GM12892 (cell line): ENCODE data around the gene PYGB.

Experiments used
- DNase-seq: peaks from one replicate; pipeline ENCODE4 v3.0.0; 2011; ENCODE audit not compliant: insufficient read length
- FAIRE-seq: peaks from 2 replicates; lab custom pipeline; 2011; peaks lifted over from hg19 to GRCh38; lab: Jason Lieb, UNC
- POLR2A ChIP-seq: IDR thresholded peaks from 2 replicates; pipeline ENCODE4 v1.6.1; 2011; ENCODE audit warnings: low read depth, low read length, control low read depth
- POLR2AphosphoS5 ChIP-seq: IDR thresholded peaks from 2 replicates; pipeline ENCODE4 v1.6.1; 2011; ENCODE audit warnings: low read depth, low read length, control low read depth
- TAF1 ChIP-seq: IDR thresholded peaks from 2 replicates; pipeline ENCODE4 v1.6.1; 2011; ENCODE audit warnings: low read depth, mild to moderate bottlenecking, control low read depth, low read length, borderline replicate concordance

PYGB gene

GRCh38 chr20:25207960-25208534, 39.8 kb upstream of the PYGB start:
- FAIRE-seq = no peak
- TF ChIP-seq POLR2AphosphoS5 (no peak), TAF1 (no peak), POLR2A (no peak)

GRCh38 chr20:25209400-25209799, 38.5 kb upstream of the PYGB start:
- DNase-seq (no peak), FAIRE-seq (no peak)

More at GRCh38 chr20:25207960-25208534, 39.8 kb upstream of the PYGB start:
- DNase-seq = no peak

GRCh38 chr20:25209911-25210310, 38.0 kb upstream of the PYGB start:
- DNase-seq (no peak), FAIRE-seq (no peak)
- TF ChIP-seq POLR2AphosphoS5 (no peak), TAF1 (no peak), POLR2A (no peak)

More at GRCh38 chr20:25209400-25209799, 38.5 kb upstream of the PYGB start:
- no peak for TF ChIP-seq TAF1
- no peak for TF ChIP-seq POLR2AphosphoS5
- no peak for TF ChIP-seq POLR2A

GRCh38 chr20:25211273-25211672, 36.6 kb upstream of the PYGB start:
- TF ChIP-seq POLR2AphosphoS5 = no peak
- no peak for TF ChIP-seq TAF1
- TF ChIP-seq POLR2A = no peak
- FAIRE-seq (no peak), DNase-seq (no peak)

GRCh38 chr20:25212242-25212641, 35.6 kb upstream of the PYGB start:
- TF ChIP-seq POLR2A (no peak), POLR2AphosphoS5 (no peak), TAF1 (no peak)
- DNase-seq = no peak
- no peak for FAIRE-seq

GRCh38 chr20:25213566-25214425, 34.1 kb upstream of the PYGB start:
- FAIRE-seq = no peak

GRCh38 chr20:25214426-25214790, 33.5 kb upstream of the PYGB start:
- no peak for FAIRE-seq
- DNase-seq = no peak
- TF ChIP-seq TAF1 (no peak), POLR2AphosphoS5 (no peak), POLR2A (no peak)

More at GRCh38 chr20:25213566-25214425, 34.1 kb upstream of the PYGB start:
- TF ChIP-seq POLR2A (no peak), POLR2AphosphoS5 (no peak), TAF1 (no peak)
- no peak for DNase-seq

- DNase-seq = no peak
- no peak for FAIRE-seq
- TF ChIP-seq POLR2AphosphoS5 (no peak), POLR2A (no peak), TAF1 (no peak)
These were observed 33.1 kb upstream of the PYGB start for GRCh38 chr20:25214819-25215218.

- FAIRE-seq = no peak
- no peak for DNase-seq
- TF ChIP-seq POLR2A (no peak), TAF1 (no peak), POLR2AphosphoS5 (no peak)
These were observed 32.4 kb upstream of the PYGB start for GRCh38 chr20:25215521-25215920.

GRCh38 chr20:25216199-25216945, 31.5 kb upstream of the PYGB start:
- TF ChIP-seq POLR2A (no peak), POLR2AphosphoS5 (no peak), TAF1 (no peak)
- no peak for FAIRE-seq
- no peak for DNase-seq

- TF ChIP-seq TAF1 (no peak), POLR2AphosphoS5 (no peak), POLR2A (no peak)
- DNase-seq (no peak), FAIRE-seq (no peak)
These were observed 30.4 kb upstream of the PYGB start for GRCh38 chr20:25217161-25218108.

GRCh38 chr20:25218109-25218486, 29.8 kb upstream of the PYGB start:
- DNase-seq = no peak
- no peak for FAIRE-seq
- TF ChIP-seq POLR2AphosphoS5 (no peak), TAF1 (no peak), POLR2A (no peak)
